H1 (cell line): ENCODE results near the gene RRP1. TPM values are rescaled to one million over a fixed set of nuclear protein-coding genes. Genes with fewer than 3 reads are reported as not detected.

Source experiments
- CTBP2 ChIP-seq: IDR thresholded peaks from 2 replicates; pipeline ENCODE4 v1.7.0; 2011; ENCODE audit warnings: borderline replicate concordance, mild to moderate bottlenecking, moderate library complexity, mixed read lengths, low read length; ENCODE audit not compliant: insufficient read depth, insufficient read length
- POLR2AphosphoS5 ChIP-seq: IDR thresholded peaks from 2 replicates; pipeline ENCODE4 v1.6.1; 2011; ENCODE audit warnings: low read depth, low read length
- USF2 ChIP-seq: IDR thresholded peaks from 2 replicates; pipeline ENCODE4 v1.6.1; 2011; ENCODE audit warnings: low read length, improper control_type of control experiment
- YY1 ChIP-seq: IDR thresholded peaks from 2 replicates; pipeline ENCODE4 v1.6.1; 2011; ENCODE audit warnings: low read depth, mild to moderate bottlenecking, low read length
- polyA plus RNA-seq, 7 experiments: library from polyadenylated mRNA; depleted of rRNA in 3 of 7; stranded (reverse) in 5 of 7; unstranded in 2 of 7; fragments of >200 nt in 5 of 7; fragments of 200-250 nt in 2 of 7; gene quantifications; 1 replicate in 5 of 7; 2 replicates in 1 of 7; 4 replicates in 1 of 7; pipeline versions ENCODE4 v1.2.1 to v1.2.3, GENCODE V29; 2011 to 2013; ENCODE audit warnings: missing spikeins in 2 of 7, mixed read lengths in 2 of 7
- total RNA-seq: library from RNA; stranded (reverse); fragmentation: NEBNext Ultra II Directional; extraction: Animal tissue kit (Norgen Biotek cat#: 25700); gene quantifications from 2 replicates; pipeline ENCODE4 v1.2.1, GENCODE V29; 2021
- TF ChIP-seq, protein P1 (sequence below): IDR thresholded peaks from 2 replicates; pipeline ENCODE4 v1.6.1; 2012; ENCODE audit warnings: low read length, inconsistent platforms

Gene RRP1
- total and polyA plus RNA-seq, 2 of the 8 experiments (the other 6 are each of a cell fraction or from before 2014, with no cell fraction given) = 11.6 to 55.2 TPM

DNA sequence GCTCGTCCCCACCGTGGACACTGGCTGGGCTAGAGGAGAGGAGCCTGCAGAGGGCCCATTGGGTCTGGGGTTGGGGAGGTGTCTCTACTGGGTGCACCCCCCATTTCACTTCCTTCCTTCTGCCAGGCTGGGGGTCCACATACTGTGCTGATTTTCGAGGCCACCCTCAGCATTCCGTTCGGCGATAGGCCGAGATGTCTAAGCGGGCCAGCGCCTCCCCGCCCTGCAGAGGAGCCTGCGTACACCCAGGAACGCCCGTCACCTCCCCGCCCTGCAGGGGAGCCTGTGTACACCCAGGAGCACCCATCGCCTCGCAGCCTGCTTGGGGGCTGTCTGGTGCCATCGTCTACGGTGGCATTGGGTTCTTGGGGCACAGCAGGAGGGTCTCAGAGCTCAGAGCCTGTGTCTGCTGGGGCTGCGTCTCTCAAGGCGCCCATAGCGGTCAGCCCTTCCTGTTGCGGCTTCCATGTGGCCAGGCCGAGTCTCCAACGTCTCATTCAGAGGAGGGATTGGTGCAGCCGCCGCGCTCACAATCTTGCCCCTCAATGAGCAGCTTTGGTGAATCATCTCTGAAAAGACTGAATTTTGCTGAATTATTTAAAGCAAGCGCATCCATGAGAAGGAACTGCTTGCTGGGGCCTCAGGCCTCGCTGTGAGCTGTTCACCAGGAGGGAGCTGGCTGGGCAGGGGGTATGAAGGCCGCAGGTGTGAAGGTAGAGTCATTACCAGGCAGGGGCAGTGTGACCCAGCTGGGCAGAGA is 44.9 kb downstream of the RRP1 start (continued):
- TF ChIP-seq, protein P1, sequence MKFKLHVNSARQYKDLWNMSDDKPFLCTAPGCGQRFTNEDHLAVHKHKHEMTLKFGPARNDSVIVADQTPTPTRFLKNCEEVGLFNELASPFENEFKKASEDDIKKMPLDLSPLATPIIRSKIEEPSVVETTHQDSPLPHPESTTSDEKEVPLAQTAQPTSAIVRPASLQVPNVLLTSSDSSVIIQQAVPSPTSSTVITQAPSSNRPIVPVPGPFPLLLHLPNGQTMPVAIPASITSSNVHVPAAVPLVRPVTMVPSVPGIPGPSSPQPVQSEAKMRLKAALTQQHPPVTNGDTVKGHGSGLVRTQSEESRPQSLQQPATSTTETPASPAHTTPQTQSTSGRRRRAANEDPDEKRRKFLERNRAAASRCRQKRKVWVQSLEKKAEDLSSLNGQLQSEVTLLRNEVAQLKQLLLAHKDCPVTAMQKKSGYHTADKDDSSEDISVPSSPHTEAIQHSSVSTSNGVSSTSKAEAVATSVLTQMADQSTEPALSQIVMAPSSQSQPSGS = no peak
- TF ChIP-seq CTBP2 (no peak), USF2 (no peak), YY1 (no peak), POLR2AphosphoS5 (no peak)
